ENCODE results near the gene TCHHL1.

TCHHL1 gene

DNA sequence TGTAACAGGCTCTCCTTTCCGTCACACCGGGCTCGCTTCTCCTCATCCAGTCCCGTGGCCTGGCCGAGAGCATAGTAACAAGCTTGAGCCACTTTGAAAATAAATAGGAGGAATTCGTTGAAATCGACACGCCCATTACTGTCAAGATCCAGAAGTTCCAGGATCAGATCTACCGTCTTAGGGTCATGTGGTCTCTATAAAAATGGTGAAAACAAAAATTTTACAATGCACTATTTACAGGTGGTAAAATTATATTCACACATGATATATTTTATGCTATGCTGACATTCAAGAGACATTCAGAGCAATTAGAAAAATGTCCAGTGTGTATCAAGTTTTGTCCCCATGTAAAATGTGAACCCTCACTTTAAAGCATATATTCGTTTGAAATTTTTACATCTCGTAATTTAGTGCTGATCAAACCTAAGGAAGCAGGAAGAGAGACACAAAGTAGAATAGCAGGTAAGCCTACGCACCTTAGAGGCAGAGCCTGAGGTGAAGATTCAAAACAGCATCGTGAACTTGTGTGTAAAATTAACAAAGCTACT, 24.1 kb upstream of the TCHHL1 start:
- no peak for DNase-seq (ENCODE audit: low spot score)
- Histone ChIP-seq H3K27ac (no peak overlapping the region), H3K4me3 (no peak overlapping the region)
- TF ChIP-seq, protein P1, sequence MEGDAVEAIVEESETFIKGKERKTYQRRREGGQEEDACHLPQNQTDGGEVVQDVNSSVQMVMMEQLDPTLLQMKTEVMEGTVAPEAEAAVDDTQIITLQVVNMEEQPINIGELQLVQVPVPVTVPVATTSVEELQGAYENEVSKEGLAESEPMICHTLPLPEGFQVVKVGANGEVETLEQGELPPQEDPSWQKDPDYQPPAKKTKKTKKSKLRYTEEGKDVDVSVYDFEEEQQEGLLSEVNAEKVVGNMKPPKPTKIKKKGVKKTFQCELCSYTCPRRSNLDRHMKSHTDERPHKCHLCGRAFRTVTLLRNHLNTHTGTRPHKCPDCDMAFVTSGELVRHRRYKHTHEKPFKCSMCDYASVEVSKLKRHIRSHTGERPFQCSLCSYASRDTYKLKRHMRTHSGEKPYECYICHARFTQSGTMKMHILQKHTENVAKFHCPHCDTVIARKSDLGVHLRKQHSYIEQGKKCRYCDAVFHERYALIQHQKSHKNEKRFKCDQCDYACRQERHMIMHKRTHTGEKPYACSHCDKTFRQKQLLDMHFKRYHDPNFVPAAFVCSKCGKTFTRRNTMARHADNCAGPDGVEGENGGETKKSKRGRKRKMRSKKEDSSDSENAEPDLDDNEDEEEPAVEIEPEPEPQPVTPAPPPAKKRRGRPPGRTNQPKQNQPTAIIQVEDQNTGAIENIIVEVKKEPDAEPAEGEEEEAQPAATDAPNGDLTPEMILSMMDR (IDR thresholded peaks at IDR 0.05): no peak

DNA sequence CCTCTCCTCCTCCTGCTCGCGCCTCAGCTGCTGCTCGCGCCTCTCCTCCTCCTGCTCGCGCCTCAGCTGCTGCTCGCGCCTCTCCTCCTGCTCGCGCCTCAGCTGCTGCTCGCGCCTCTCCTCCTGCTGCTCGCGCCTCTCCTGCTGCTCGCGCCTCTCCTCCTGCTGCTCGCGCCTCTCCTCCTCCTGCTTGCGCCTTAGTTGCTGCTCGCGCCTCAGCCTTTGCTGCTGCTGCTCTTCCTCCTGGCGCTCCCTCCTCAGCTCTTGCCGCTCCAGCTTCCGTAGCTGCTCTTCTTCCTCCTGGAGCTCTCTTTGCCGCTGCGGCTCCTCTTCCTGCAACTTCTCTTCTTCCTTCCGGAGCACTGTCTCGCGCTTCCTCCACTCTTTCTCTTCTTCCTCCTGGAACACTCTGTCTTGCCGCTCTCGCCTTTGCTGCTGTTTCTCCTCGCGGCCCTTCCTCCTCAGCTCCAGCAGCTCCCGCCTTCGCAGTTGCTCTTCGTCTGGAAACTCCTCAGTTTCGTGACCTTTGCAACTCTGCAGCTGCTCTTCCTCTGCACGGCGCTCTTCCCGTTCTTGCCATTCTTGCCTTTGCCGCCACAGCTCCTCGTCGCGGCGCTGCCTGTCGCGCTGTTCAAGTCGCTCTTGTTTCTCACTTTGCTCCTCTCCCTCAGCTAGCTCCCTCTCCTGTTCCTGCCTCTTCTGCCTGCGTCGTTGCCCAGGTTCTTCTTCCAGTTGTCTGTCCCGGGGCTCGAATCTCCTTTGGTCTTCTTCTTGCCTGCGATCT, 23.4 kb upstream of the TCHHL1 start:
- TF ChIP-seq, protein P1 (IDR thresholded peaks at IDR 0.05): no peak
- no peak overlapping the region for H3K27ac ChIP-seq
- H3K4me3 ChIP-seq: peak overlapping the region; percentile 62
- DNase-seq (ENCODE audit: low spot score): no peak

DNA sequence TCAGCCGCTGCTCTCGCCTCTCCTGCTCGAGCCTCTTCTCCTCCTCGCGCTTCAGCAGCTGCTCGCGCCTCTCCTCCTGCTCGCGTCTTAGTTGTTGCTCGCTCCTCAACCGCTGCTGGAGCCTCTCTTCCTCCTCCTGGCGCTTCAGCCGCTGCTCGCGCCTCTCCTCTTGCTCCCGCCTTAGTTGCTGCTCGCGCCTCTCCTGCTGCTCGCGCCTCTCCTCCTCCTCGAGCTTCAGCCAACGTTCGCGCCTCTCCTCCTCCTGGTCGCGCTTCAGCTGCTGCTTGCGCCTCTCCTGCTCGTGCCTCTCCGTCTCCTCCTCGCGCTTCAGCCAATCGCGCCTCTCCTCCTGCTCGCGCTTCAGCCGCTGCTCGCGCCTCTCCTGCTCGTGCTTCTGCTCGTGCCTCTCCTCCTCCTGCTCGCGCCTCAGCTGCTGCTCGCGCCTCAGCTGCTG, 22.7 kb upstream of the TCHHL1 start:
- H3K27ac ChIP-seq: no peak overlapping the region
- peak overlapping the region; percentile 62 for H3K4me3 ChIP-seq
- TF ChIP-seq, protein P1 (IDR thresholded peaks at IDR 0.05): no peak
- DNase-seq (ENCODE audit: low spot score): no peak

DNA sequence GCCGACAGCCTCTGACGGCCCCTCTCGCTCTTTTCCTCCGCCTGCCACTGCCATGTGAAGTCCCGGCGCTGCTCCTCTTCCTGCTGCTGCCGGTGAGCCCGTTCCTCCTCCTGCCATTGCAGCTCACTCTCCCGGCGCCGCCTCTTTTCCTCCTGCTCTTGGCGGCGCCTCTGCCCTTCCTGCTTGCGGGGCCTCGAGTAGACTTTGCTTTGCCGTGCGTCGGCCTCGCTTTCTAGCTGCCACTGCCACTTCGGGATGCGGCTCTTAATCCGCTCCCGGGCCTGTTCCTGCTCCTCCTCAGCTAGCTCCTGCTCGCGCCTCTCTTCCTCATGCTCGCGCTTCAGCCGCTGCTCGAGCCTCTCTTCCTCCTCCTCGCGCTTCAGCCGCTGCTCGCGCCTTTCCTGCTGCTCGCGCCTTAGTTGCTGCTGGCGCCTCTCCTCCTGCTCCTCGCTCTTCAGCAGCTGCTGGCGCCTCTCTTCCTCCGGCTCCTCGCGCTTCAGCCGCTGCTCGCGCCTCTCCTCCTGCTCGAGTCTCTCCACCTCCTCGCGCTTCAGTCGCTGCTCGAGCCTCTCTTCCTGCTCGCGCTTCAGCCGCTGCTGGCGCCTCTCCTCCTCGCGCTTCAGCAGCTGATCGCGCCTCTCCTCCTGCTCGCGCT, 22.1 kb upstream of the TCHHL1 start:
- Histone ChIP-seq H3K27ac (no peak overlapping the region), H3K4me3 (peak overlapping the region; percentile 62)
- no peak for DNase-seq (ENCODE audit: low spot score)
- TF ChIP-seq, protein P1 (IDR thresholded peaks at IDR 0.05): no peak

DNA sequence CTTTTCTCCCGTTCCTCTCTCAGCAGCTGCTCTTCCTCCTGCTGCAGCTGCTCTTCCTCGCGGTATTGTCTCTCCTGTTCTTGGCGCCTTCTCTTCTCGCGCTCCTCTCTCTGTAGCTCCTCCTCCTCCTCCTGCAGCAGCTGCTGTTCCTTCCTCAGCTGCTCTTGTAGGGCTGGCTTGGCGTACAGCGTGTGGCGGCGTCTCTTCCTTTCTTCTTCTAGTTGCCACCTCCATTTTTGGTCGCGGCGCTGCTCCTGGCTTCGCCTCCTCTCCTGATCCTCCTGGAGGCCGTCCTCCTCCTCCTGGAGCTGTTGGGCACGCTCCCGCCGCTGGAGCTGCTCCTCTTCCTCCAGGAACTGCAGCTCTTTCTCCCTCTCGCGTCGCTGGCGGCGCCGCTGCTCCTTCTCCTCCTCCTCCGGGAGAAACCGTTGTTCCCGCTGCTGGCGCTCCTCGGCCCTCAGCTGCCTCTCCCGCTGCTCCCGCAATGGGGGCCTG, 21.5 kb upstream of the TCHHL1 start:
- Histone ChIP-seq H3K27ac (no peak overlapping the region), H3K4me3 (peak overlapping the region; percentile 62)
- DNase-seq (ENCODE audit: low spot score): no peak
- TF ChIP-seq, protein P1 (IDR thresholded peaks at IDR 0.05): no peak

DNA sequence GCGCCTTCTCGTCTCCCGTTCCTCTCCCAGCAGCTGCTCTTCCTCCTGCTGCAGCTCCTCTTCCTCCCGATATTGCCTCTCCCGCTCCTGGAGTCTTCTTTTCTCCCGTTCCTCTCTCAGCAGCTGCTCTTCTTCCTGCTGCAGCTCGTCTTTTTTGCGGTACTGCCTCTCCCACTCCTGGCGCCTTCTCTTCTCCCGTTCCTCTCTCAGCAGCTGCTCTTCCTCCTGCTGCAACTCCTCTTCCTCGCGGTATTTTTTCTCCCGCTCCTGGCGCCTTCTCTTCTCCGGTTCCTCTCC, 21.1 kb upstream of the TCHHL1 start:
- Histone ChIP-seq H3K4me3 (peak overlapping the region; percentile 62), H3K27ac (no peak overlapping the region)
- DNase-seq (ENCODE audit: low spot score): no peak
- TF ChIP-seq, protein P1 (IDR thresholded peaks at IDR 0.05): no peak
